Breast epithelium (tissue), 4 donors: Measurements from ENCODE around the gene TCERG1L. TPM values are rescaled to one million over a fixed set of nuclear protein-coding genes. Genes with fewer than 3 reads are reported as not detected.

Source experiments
- DNase-seq, 2 donors: peaks; one replicate each; pipeline ENCODE4 v3.0.0-alpha.2; 2019; ENCODE audit warnings: low spot score in 2 of 2
- H3K27ac ChIP-seq, 2 donors: fragments of 200-600 bp; sonication (generic) in 1 of 2; one replicate each; pipeline ENCODE4 v1.5.1; 2016 to 2019; ENCODE audit warnings: mild to moderate bottlenecking in 1 of 2
- H3K27me3 ChIP-seq, 2 donors: fragments of 200-600 bp; sonication (generic) in 1 of 2; one replicate each; pipeline versions ENCODE4 v1.5.1 to v1.6.0; 2017 to 2019; ENCODE audit warnings: control low read depth in 1 of 2, mild to moderate bottlenecking in 1 of 2
- H3K36me3 ChIP-seq: fragments of 200-600 bp; one replicate; pipeline ENCODE4 v1.5.1; 2019
- H3K4me1 ChIP-seq, 2 donors: fragments of 200-600 bp; sonication (generic); one replicate each; pipeline ENCODE4 v1.5.1; 2016 to 2019; ENCODE audit warnings: control low read depth in 1 of 2
- H3K4me3 ChIP-seq, 3 donors: fragments of 200-600 bp; sonication (generic); 1 replicate in 2 of 3; 2 replicates in 1 of 3; pipeline ENCODE4 v1.5.1; 2016 to 2019; ENCODE audit warnings: mild to moderate bottlenecking in 3 of 3, moderate library complexity in 2 of 3
- H3K9me3 ChIP-seq, 2 donors: fragments of 200-600 bp; sonication (generic) in 1 of 2; one replicate each; pipeline ENCODE4 v1.5.1; 2016 to 2019; ENCODE audit warnings: control low read depth in 1 of 2
- POLR2A ChIP-seq: fragments of 450-650 bp; IDR thresholded peaks from one replicate; pipeline ENCODE4 v1.6.1; 2016; ENCODE audit warnings: antibody characterized with exemption, mild to moderate bottlenecking, moderate library complexity
- POLR2AphosphoS5 ChIP-seq, 3 donors: sonication (generic); formaldehyde crosslinking; IDR thresholded peaks; one replicate each; pipeline ENCODE4 v1.6.1; 2017; ENCODE audit warnings: antibody characterized with exemption in 3 of 3
- intact Hi-C: fragments of 100-400 bp; cut with DNase I; formaldehyde crosslinking; loops from one replicate; pipeline ENCODE4 v1.15.1; 2023; ENCODE audit warnings: low total_unique reads
- total RNA-seq, 3 donors: library from RNA; depleted of rRNA; stranded (reverse); fragments of >200 nt; gene quantifications; one replicate each; pipeline ENCODE4 v1.1.0, GENCODE V29; 2016
- TF ChIP-seq, protein P1 (sequence below), 3 donors: fragments of 450-650 bp; IDR thresholded peaks; one replicate each; pipeline ENCODE4 v1.5.1; 2016 to 2017; ENCODE audit warnings: antibody characterized with exemption in 3 of 3, mild to moderate bottlenecking in 3 of 3, moderate library complexity in 3 of 3

TCERG1L gene
- total RNA-seq, 3 donors from 2014 or later = under 0.01 to 0.88 TPM; not detected in 1

DNA sequence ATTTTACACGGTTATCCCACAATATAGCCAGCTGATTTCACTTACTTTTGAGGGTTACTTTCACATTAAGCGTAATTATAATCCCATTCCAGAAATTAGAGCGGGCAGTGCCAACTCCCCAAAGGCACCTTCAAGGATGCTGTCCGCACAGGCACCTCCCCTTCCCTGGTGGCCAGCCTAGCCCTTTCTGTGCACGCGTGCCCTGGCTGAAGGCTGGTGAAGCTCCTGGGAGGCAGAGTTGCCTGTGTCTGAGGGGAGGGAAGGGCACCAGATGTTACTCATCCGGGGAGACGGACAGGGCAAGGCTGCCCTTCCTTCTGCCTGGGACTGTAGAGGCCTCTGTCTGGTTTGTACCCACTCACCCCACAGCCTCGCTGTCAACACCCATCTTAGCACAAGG lies 198.4 kb downstream of the TCERG1L start:
- Histone ChIP-seq H3K9me3 (peaks cover 5 to 9% of the 10 kb centered on the region in 2 donors), H3K4me3 (no peak overlapping the region), H3K36me3 (no peaks in the 10 kb centered on the region), H3K4me1 (no peaks in the 10 kb centered on the region), H3K27ac (no peak overlapping the region), H3K27me3 (peaks cover 0 to 8% of the 10 kb centered on the region in 2 donors)
- intact Hi-C loops = no loop called here
- no peak for DNase-seq
- TF ChIP-seq POLR2A (no peak), POLR2AphosphoS5 (IDR thresholded peaks at IDR 0.05) (no peak)
- TF ChIP-seq, protein P1, sequence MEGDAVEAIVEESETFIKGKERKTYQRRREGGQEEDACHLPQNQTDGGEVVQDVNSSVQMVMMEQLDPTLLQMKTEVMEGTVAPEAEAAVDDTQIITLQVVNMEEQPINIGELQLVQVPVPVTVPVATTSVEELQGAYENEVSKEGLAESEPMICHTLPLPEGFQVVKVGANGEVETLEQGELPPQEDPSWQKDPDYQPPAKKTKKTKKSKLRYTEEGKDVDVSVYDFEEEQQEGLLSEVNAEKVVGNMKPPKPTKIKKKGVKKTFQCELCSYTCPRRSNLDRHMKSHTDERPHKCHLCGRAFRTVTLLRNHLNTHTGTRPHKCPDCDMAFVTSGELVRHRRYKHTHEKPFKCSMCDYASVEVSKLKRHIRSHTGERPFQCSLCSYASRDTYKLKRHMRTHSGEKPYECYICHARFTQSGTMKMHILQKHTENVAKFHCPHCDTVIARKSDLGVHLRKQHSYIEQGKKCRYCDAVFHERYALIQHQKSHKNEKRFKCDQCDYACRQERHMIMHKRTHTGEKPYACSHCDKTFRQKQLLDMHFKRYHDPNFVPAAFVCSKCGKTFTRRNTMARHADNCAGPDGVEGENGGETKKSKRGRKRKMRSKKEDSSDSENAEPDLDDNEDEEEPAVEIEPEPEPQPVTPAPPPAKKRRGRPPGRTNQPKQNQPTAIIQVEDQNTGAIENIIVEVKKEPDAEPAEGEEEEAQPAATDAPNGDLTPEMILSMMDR (IDR thresholded peaks at IDR 0.05) = no peak

DNA sequence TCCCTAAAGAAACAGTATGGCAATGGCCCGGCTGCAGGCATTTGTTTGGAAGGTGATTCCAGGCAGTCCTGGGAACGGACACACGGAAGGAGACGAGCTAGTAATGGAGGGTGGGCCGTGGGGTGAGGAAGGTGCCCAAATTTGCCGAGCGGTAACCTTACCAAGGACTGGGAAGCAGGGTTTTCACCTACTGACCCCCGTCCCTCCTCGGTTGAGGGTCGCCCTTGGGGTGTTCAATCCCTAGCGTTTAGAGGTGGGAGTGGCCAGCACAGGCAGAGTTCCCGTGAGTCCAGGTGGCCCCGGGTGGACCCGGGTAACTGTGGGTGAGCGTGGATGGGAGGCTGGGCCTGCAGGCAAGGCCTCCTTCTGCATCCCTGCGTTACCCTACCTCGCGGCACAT lies 198.8 kb downstream of the TCERG1L start:
- Histone ChIP-seq H3K4me3 (no peak overlapping the region), H3K36me3 (no peaks in the 10 kb centered on the region), H3K4me1 (no peaks in the 10 kb centered on the region), H3K27ac (no peak overlapping the region), H3K9me3 (peaks cover 7 to 14% of the 10 kb centered on the region in 2 donors), H3K27me3 (peaks cover 0 to 8% of the 10 kb centered on the region in 2 donors)
- DNase-seq = no peak
- no peak for TF ChIP-seq POLR2A
- TF ChIP-seq POLR2AphosphoS5 (IDR thresholded peaks at IDR 0.05) = no peak
- TF ChIP-seq, protein P1 (IDR thresholded peaks at IDR 0.05) = no peak
- intact Hi-C loops = no loop called here

DNA sequence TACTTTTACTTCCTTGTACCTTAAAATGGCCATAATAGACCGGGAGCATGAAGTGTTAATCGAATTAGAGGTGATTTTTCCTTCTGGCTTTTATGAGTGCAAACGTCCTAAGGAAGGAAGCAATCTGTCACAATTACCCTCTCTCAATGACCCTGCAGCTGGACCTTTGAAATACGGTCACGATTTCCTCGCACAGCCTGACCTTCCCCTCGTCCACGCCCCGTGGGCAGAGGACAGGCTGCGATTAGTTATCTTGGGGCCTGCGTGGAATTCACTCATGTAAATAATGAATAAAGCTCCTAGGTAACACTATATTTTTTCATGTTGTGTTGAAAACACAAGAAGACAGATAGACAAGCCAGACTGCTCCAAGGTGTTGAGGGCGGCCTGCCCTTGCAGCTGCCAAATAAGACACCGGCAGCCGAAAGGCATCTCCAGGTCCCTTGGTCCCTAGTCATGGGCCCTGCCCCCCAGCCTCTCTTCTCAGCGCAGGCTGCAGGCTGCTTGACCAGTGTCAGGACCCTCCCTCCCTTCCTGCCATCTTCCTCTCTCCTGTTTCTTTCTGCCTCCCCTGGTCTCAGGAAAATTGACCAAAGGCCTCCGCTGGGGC lies 199.9 kb downstream of the TCERG1L start:
- Histone ChIP-seq H3K27ac (no peak overlapping the region), H3K27me3 (peaks cover 0 to 8% of the 10 kb centered on the region in 2 donors), H3K36me3 (no peaks in the 10 kb centered on the region), H3K4me3 (no peak overlapping the region), H3K4me1 (no peaks in the 10 kb centered on the region), H3K9me3 (peaks cover 7 to 14% of the 10 kb centered on the region in 2 donors)
- no peak for DNase-seq
- intact Hi-C loops = no loop called here
- no peak for TF ChIP-seq POLR2AphosphoS5 (IDR thresholded peaks at IDR 0.05)
- TF ChIP-seq, protein P1 (IDR thresholded peaks at IDR 0.05) = no peak
- TF ChIP-seq POLR2A = no peak

GRCh38 chr10:131111007-131111406 lies 200.5 kb downstream of the TCERG1L start:
- H3K27ac ChIP-seq = no peak overlapping the region
- H3K36me3 ChIP-seq = no peaks in the 10 kb centered on the region
- no peaks in the 10 kb centered on the region for H3K4me1 ChIP-seq
- H3K9me3 ChIP-seq = peaks cover 7 to 14% of the 10 kb centered on the region in 2 donors
- no peak for DNase-seq
- peaks cover 0 to 8% of the 10 kb centered on the region in 2 donors for H3K27me3 ChIP-seq
- intact Hi-C loops = no loop called here
- no peak overlapping the region for H3K4me3 ChIP-seq
- TF ChIP-seq POLR2AphosphoS5 (IDR thresholded peaks at IDR 0.05) (no peak), POLR2A (no peak)
- TF ChIP-seq, protein P1 (IDR thresholded peaks at IDR 0.05) = no peak

- Histone ChIP-seq H3K4me1 (no peaks in the 10 kb centered on the region), H3K36me3 (no peaks in the 10 kb centered on the region), H3K27ac (no peak overlapping the region), H3K9me3 (peaks cover 7 to 14% of the 10 kb centered on the region in 2 donors), H3K4me3 (no peak overlapping the region), H3K27me3 (peaks cover 0 to 8% of the 10 kb centered on the region in 2 donors)
- DNase-seq = no peak
- TF ChIP-seq POLR2A = no peak
- no peak for TF ChIP-seq POLR2AphosphoS5 (IDR thresholded peaks at IDR 0.05)
- TF ChIP-seq, protein P1 (IDR thresholded peaks at IDR 0.05) = no peak
- intact Hi-C loops = no loop called here
Observed at GRCh38 chr10:131110241-131110783, 201.2 kb downstream of the TCERG1L start.
